PFSK-1 (cell line): Measurements from ENCODE around the gene PDIA2.

ENCODE experiments used
- POLR2AphosphoS5 ChIP-seq: IDR thresholded peaks from 2 replicates; pipeline ENCODE4 v1.6.1; 2012; ENCODE audit warnings: low read depth, mild to moderate bottlenecking, control low read depth, low read length, moderate library complexity
- SIN3A ChIP-seq: IDR thresholded peaks from 2 replicates; pipeline ENCODE4 v1.6.1; 2012; ENCODE audit warnings: mild to moderate bottlenecking, low read length, moderate library complexity, borderline replicate concordance; ENCODE audit not compliant: insufficient read depth
- TAF1 ChIP-seq: IDR thresholded peaks from 2 replicates; pipeline ENCODE4 v1.6.1; 2012; ENCODE audit warnings: low read length, control low read depth, borderline replicate concordance; ENCODE audit not compliant: insufficient read depth
- TF ChIP-seq, protein P1 (sequence below), 2 experiments: IDR thresholded peaks; 2 replicates each; pipeline versions ENCODE4 v1.6.1 to v1.8.0; 2011 to 2012; ENCODE audit warnings: low read depth in 2 of 2, low read length in 2 of 2, control low read depth in 1 of 2, inconsistent platforms in 1 of 2, mild to moderate bottlenecking in 1 of 2, moderate library complexity in 1 of 2; ENCODE audit not compliant: insufficient read depth in 1 of 2

DNA sequence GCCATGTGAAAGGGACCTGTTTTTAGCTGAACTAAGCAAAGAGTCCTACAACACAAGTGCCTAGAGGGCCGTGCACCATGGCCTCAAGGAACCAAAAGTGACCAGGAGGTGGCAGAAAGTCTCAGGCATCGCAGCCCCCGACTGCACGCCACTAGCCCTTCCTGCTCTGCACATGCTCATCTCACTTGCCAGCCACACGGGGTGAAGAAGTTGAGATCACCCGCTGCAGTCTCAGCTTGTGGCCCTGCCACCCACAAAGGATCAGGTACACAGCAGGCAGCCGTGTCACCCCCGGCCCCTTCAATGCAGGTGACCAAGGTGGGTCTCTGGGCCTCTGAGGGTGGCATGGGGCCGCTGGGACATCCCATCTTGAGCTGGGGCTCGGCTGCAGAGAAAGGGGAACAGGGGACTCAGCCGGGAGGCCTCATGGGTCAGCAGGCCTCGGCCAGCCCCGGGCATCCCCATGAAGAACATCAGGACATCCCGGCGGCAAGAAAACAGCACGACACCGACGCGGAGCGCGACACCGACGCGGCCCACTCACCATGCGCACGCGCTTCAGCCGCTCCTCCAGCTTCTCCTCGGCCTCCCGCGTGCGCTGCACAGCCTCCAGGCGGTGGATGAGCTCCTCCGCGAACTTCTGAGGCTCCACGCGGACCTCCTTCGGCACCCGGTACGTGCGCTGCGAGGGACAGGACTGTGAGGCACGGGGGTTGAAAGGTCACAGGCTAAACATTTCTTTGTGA lies 21.0 kb downstream of the PDIA2 start:
- TF ChIP-seq, protein P1, sequence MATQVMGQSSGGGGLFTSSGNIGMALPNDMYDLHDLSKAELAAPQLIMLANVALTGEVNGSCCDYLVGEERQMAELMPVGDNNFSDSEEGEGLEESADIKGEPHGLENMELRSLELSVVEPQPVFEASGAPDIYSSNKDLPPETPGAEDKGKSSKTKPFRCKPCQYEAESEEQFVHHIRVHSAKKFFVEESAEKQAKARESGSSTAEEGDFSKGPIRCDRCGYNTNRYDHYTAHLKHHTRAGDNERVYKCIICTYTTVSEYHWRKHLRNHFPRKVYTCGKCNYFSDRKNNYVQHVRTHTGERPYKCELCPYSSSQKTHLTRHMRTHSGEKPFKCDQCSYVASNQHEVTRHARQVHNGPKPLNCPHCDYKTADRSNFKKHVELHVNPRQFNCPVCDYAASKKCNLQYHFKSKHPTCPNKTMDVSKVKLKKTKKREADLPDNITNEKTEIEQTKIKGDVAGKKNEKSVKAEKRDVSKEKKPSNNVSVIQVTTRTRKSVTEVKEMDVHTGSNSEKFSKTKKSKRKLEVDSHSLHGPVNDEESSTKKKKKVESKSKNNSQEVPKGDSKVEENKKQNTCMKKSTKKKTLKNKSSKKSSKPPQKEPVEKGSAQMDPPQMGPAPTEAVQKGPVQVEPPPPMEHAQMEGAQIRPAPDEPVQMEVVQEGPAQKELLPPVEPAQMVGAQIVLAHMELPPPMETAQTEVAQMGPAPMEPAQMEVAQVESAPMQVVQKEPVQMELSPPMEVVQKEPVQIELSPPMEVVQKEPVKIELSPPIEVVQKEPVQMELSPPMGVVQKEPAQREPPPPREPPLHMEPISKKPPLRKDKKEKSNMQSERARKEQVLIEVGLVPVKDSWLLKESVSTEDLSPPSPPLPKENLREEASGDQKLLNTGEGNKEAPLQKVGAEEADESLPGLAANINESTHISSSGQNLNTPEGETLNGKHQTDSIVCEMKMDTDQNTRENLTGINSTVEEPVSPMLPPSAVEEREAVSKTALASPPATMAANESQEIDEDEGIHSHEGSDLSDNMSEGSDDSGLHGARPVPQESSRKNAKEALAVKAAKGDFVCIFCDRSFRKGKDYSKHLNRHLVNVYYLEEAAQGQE (IDR thresholded peaks at IDR 0.05; ENCODE audit: insufficient read depth in 1 of 2, low read depth in 2 of 2, low read length in 2 of 2) = no peak
- TF ChIP-seq TAF1 (no peak), POLR2AphosphoS5 (no peak), SIN3A (no peak)
